GM19438 (cell line): ENCODE data around the gene SLX9.
"Not testable (repeated sequence)": the region's sequence is repeated elsewhere in the genome, so short reads cannot be mapped to it uniquely, and the experiment has no call there.

Experiments used
- ATAC-seq: cut with Tn5 transposase; IDR thresholded peaks from one replicate; pipeline ENCODE4 v1.9.1; 2021; ENCODE audit warnings: low read depth; ENCODE audit not compliant: unreplicated experiment

SLX9 gene

DNA sequence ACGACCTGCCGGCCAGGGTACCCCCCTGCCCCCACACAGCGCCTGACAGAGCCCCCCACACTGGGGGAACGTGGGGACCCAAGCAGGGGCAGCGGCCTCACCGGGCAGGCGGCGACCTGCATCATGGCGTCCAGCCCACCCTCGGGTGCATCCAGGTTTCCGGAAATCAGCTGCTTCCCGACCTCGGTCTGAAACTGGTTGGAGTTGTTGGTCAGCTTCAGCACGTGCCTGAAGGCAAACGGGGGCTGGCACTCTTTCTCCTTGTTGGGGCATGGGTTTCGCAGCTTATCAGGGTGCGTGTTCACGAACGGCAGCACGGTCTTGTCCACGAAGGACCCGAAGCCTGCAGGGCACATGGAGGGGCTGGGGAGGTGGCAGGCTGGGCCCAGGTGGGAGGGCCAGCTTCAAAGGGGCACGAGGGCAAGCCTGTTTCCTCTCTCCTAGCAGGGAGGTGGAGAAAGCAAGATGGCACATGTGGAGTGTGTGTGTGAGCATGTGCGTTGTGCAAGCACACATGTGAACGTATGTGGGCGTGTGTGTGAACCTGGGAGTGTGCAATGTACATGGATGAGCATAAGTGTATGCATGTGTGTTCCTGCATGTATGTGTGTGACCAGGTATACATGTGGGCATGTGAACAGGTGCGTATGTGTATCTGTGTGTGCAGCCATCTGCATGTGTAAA, 38.3 kb upstream of the SLX9 start:
- no peak for ATAC-seq

DNA sequence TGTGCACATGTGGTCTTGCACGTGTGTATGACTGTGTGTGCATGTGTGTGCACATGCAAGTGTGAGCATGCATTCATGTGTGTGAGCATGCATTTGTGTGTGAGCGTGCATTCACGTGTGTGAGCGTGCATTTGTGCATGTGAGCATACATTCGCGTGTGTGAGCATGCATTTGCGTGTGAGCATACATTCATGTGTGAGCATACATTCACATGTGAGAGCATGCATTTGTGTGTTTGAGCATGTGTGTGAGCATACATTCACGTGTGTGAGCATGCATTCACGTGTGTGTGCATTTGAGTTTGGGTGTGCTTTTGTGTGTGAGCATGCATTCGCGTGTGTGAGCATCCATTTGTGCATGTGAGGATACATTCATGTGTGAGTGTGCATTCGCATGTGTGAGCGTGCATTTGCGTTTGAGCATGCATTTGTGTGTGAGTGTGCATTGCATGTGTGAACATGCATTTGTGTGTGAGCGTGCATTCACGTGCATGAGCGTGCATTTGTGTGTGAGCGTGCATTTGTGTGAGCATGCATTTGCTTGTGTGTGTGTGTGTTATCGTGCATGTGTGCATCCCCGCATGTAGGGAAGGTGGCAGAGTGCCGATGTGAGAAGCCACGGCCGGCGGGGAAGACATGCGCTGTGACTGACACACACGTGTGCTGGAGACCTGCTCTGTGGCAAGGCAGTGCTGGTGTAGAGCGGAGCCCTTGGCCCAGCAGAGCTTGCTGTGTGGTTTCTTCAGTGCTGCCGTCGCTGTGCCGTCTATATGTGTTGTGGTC, 37.4 kb upstream of the SLX9 start:
- no peak for ATAC-seq

DNA sequence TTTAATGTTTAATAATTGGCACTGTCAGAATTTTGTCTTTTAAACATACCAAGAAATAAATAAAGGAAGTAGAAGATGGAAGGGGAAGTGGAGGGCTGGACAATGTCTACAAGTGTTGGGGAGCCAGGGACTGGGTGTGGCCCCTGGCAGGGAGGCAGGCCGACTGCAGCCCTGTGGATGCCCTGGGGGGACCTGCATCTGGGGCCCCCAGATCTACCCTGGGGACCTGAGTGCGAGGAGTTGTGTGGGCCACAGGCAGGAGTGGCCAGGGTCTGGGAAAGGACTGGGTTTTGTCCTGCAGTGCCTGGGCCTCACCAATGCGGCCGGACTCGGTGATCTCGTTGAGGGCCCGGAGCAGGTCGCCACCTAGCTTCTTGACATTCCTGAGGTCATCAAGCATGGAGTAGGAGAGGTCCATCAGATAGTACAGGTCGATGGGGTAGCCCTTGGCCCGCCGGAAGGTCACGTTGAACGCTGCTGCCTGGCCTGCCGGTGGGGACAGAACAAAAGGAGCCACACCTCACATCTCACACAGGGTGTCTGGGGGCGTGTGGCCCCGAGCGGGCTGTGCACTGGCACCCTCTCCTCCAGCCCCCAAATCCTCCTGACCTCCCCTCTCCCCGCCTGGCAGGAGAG, 36.7 kb upstream of the SLX9 start:
- no peak for ATAC-seq

DNA sequence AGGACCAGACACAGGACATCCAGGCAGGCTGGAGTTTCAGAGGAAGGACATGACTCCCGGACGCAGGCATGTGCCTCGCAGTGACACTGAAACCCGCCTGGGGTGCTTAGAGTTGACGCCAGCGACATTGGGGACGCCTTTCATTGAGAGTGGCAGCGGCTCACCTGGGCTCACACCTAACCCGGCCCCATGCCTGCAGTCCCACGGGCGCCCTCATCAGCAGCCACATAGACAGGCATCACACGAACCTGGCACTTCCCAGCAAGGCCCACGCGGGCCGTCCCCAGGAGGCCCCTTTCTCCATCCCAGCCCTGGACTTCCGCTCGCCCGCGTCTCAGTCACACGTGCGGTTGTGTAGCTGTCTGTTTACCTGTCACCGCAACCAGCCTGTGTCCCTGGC, 36.1 kb upstream of the SLX9 start:
- no peak for ATAC-seq

DNA sequence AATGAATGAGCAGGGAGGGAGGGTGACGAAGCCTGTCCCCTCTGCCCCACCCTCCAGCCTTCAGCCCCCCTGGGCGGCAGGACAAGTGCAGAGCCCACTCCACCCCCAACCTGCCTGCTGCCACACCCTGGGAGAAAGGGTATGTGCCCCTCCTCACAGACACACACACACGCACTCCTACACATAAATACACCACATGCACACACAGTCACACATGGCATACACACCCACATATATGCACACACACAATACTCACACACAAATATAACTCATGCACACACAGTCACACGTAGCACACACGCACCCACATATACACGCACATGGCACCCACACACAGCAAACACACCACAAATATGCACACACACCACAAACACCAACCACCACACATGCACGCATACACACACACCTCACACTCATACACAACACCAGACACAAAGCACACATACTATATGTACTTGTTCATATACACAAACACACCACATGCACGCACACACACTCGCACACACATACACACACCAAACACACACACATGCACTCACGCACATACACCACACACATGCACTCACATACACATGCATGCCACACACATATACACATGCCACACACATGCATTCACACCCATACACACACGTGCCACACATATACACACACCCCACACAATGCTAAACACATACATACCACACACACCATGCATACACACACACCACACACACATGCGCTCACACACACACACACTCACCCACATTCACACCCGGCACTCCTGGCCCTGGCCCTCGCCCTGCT, 35.5 kb upstream of the SLX9 start:
- no peak for ATAC-seq

DNA sequence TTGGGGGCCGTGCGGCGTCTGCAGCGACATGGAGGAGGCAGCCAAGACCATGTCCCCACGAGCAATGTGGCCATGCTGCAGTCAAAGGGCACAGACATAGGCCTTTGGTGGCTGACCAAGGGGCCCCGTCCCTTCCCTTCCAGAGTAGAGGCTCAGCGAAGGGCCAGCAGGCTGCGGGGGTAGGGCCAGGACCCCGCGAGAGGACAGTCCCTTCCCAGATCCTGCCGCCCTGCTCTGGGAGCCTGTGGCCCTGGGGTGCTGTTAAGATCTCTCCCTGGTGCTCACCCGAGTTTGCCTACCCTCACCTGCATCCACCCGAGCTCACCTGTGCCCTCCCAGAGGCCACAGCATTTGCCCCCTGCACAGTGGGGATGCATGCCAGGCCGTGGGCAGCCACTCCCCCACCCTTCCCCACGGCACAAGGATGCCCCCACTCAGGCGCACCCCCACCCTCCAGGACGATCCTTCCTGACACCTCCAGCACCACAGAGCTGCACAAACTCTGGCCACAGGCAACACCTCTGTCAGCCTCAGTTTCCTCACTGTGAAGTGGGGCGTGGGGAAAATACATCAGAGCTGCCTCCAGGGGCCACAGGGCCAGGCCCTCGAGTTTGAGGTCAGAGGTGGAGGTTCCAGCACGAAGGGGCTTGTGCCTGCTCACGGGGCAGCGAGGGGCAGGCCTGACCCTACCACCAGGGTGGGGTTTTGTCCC, 34.7 kb upstream of the SLX9 start:
- ATAC-seq, result no peak

DNA sequence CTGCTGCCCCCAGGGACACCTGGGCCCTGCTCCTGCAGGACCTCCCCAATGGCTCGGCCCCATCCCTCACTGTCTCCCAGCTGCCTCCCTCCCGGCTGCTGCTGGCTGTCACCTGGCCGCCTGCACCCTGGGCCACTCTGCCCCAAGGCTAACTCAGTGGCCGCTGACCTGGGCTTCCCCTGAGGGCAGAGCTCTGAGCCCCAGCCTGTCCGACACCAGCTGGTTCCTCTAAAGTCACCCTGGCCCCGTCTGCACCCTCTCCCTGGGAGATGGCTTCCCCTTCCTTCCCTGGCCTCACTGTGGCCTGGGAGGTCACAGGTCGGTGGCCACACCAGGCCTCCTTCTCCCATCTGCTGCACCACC, 34.1 kb upstream of the SLX9 start:
- ATAC-seq, result no peak

DNA sequence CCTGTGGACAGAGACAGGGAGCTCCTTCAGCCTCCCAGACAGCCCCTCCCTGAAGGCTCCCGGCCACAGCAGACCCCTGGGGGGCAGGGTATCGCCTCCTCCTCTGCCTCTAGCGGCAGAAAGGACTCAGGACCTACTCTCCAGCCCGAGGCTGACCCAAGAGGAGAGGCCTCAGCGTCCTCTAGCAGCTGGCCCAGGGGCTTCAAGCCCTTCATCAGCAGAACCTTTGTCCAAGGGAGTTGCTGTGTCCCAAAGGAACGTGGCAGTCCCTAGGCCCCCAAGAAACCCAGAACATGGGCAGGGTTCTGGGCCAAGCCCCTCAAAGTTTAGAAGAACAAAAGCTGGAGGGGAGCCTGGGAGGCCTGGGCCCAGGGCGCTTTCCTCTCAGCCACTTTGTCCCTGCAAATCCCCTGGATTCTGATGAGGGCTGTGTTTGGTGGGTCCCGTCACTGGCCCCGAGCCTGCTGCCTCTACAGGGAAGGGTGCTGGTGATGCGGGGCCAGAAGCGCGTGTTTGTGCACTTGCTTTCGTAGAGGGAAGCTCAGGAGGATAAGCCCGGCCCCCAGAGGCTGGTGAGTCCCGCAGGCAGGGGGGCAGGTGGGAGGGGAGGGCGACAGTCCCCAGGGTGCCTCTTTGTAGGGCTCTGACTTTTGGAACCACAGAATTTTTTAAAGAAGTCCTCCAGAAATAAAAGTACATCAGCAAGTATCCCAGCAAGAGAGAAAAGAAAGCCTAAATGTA, 32.4 kb upstream of the SLX9 start:
- no peak for ATAC-seq

DNA sequence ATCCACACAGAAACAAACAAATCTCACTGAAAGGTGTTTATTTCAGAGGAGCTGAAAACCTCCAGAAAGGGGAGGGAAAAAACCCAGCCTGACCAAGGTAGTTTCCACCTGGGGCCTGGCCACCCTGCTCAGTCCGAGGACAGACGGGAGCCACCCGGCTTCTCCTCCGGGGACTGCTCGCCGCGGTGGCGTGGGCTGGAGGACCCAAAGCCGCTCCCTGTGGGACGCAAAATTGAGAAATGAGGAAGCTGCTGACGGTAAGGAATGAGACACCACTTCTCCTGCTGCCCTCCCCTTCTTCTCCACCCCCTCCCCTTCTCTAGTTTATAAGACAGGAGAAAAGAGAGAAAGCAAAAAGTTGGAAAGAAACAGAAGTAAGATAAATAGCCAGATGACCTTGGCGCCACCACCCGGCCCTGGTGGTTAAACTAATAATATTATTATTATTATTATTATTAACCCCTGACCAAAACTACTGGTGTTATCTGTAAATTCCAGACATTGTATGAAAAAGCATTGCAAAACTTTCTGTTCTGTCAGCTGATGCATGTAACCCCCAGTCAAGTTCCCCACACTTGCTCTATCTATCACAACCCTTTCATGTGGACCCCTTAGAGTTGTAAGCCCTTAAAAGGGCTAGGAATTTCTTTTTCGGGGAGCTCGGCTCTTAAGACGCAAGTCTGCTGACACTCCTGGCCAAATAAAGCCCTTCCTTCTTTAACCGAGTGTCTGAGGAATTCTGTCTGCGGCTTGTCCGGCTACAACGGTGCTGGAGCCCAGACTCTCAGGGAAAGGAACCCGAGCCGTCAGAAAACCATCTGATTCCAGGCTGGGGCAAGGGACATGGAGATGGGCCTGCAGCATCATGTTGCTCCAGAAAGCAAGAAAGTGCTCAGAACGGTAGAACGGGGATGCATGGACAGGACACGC, 31.6 kb upstream of the SLX9 start:
- no peak for ATAC-seq

DNA sequence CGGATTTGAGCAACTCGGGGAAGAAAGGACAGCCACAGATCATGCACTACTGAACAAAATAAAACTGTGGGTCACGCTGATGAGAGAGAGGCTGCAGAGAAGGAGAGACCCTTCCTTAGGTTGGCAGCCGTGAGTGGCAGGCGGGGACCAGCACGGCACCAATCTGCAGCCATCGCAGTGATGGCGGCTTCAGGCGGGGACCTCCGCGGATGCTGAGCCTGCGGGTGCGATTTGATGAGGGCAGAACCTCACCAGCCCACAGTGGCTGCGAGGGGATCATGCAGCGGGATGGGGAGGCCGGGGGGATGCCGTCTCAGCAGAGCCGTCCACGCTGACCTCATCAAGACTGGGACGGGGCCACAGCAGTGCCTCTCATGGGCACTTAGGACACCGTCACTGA, 30.9 kb upstream of the SLX9 start:
- no peak for ATAC-seq

DNA sequence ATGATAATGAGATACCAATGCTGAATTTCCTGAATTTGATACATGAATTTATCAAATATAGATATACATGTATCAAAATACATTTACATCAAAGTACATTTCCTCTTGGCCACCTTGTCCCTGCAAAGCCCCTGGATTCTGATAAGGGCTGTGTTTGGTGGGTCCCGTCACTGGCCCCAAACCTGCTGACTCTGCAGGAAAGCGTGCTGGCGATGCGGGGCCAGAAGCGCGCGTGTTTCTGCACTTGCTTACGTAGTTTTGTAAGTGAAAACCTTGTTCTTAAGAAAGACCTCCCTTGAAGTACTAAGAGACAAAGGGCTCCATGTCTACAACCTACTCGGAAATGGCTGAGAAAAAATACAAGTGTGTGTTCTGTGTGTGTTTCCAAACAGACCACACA, 30.1 kb upstream of the SLX9 start:
- no peak for ATAC-seq

DNA sequence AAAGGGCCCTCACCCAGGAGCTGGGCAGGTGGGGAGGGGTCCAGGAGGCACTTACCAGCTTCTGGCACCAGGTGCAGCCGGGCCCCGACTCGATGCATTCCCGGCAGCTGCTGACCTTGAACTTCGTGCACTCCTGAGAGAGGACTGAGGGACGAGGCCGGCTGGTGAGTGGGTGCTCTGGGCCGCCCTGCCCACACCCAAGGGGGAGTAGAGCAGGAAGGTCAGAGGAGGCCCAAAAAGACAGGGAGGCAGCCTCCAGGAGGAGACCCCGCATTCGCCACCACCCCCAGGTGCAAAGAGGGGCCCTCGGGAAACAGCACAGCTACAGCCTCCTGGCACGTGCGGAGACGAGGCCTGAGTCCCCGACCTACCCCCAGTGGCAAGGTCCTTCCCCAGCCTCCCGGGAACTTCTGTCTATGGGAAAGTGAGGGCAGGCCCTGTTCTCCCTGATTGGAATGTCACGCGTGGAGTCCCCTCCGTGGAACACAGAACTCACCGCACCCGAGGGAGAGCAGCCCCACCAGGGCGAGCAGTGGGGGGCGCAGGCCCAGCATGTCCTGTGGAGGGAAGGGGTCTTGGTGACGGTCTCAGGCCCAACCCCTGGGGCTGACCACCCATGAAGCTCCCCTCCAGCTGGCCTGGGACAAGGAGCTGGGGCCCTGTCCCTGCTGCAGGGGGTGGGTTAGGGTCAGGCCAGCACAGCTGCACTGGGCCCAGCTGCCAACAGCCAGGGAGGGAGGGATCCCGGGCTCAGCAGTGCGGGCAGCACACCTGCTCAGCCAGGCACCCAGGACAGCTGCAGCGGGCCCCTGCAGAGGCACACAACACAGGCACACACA, 29.4 kb upstream of the SLX9 start:
- no peak for ATAC-seq

DNA sequence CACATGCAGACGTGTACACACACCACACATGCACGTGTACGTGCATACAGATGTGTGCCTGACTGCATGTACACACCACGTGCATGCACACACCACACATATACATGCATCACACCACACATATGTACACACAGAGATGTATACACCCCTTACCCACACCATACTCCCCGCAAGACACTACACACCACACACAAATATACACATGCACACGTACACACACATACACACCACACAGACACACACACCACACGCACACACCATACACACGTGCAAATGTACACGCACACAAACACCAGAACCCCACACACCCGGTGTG, 28.8 kb upstream of the SLX9 start:
- ATAC-seq, result no peak

DNA sequence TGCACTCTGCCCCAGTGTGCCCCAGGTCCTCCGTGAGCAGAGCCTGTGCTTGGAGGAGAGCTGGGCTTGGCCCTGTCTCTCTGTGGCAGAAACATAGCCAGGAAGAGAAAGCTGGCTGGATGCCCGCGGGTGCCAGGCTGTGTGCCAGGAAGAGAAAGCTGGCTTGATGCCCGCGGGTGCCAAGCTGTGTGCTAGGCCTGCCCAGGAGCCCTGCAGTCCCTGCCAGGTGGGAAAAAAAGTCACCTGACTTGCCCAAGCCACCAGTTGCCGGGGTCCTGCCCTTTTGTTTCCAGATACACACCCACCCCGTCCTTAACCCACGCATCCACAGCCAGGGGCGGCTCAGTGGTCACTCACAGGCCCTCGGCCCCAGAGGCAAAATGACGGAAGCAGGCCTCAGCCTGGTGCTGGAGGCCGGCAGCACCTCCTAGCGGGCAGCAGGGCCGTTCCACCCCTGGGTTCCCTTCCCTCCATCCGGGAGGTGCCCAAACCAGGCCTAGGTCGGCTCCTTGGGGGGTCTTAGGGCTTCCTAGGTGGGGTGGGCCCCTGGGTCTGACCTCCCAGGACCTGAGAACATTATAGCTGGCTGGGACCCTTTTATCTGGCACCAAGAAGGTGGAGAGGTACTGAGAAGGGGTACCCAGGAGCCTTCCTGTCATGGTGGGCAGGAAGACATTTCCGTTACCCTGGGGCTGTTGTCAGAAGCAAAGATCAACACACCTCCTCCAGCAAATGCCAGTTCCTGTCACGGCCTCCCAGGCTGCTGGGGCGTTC, 28.3 kb upstream of the SLX9 start:
- ATAC-seq, result no peak

DNA sequence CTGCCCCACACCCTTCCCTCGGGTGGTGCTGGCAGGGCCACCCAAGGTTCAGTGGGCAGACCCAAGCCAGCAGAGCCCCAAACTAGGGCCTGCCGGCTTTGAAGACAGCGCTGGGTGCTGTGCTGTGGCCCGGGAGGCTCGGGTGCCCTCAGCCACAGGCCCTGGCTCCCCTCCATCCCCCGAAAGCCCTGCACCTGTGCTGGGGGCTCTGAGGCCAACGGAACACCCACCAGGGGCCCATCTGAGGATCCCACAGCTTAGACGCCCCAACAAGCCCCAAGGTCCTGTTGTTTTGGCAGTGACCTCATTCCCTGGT, 27.7 kb upstream of the SLX9 start:
- no peak for ATAC-seq

DNA sequence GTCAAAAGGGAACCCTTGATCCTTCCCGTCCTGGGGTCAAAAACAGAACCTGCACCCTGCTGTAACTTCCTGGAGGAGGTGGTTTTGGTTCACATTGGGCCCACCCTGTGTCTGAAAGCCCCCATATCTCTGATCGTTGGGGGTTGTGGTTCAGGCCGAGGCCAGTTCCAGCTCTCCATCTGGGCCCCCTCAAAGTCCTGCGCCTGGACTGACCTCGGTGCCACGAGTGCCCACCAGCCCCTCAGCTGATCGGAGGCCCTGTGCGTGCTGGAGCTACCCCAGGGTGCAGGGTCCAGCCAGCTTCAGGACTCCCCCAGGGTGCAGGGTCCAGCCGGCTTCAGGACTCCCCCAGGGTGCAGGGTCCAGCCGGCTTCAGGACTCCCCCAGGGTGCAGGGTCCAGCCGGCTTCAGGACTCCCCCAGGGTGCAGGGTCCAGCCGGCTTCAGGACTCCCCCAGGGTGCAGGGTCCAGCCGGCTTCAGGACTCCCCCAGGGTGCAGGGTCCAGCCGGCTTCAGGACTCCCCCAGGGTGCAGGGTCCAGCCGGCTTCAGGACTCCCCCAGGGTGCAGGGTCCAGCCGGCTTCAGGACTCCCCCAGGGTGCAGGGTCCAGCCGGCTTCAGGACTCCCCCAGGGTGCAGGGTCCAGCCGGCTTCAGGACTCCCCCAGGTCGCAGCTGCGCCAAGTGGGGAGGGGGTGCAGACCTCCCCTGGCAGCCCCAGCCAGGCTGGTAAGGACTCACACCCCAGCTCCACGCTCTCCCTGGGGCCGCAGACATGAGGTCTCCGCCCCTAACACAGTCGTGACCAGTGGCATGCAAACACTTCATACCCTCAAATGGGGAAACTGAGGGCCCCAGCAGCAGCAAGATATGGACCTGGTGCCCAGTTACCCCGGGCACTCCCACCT, 27.1 kb upstream of the SLX9 start:
- ATAC-seq, result not testable (repeated sequence)
